Right atrium auricular region (tissue), 2 donors: ENCODE measurements around the gene KRTAP1-1. TPM values are rescaled to one million over a fixed set of nuclear protein-coding genes. Genes with fewer than 3 reads are reported as not detected.
"Not testable (repeated sequence)": the region's sequence is repeated elsewhere in the genome, so short reads cannot be mapped to it uniquely, and the experiment has no call there.

Source experiments
- DNase-seq: peaks from one replicate; pipeline ENCODE4 v3.0.0-alpha.2; 2019; ENCODE audit warnings: low spot score
- H3K27ac ChIP-seq, 2 donors: fragments of 200-600 bp; sonication (generic); 1 replicate in 1 of 2; 2 replicates in 1 of 2; pipeline ENCODE4 v1.5.1; 2016 to 2019
- H3K27me3 ChIP-seq, 2 donors: fragments of 200-600 bp; sonication (generic); one replicate each; pipeline versions ENCODE4 v1.5.1 to v1.6.0; 2017 to 2019
- H3K36me3 ChIP-seq: fragments of 200-600 bp; sonication (generic); one replicate; pipeline ENCODE4 v1.5.1; 2016
- H3K4me1 ChIP-seq, 2 donors: fragments of 200-600 bp; sonication (generic); one replicate each; pipeline versions ENCODE4 v1.5.1 to v1.6.0; 2017 to 2019
- H3K4me3 ChIP-seq, 2 donors: fragments of 200-600 bp; sonication (generic); 1 replicate in 1 of 2; 2 replicates in 1 of 2; pipeline ENCODE4 v1.5.1; 2017 to 2019; ENCODE audit warnings: mild to moderate bottlenecking in 1 of 2, moderate library complexity in 1 of 2
- H3K9me3 ChIP-seq, 2 donors: fragments of 200-600 bp; sonication (generic); one replicate each; pipeline ENCODE4 v1.5.1; 2019
- CTCF ChIP-seq, 2 donors: fragments of 200-600 bp; sonication (generic); IDR thresholded peaks; one replicate each; pipeline ENCODE4 v1.5.1; 2019; ENCODE audit warnings: antibody characterized with exemption in 2 of 2
- total RNA-seq, 2 donors: library from RNA; depleted of rRNA; stranded (reverse); fragments of >200 nt; gene quantifications; one replicate each; pipeline ENCODE4 v1.1.0, GENCODE V29; 2016

Gene KRTAP1-1
- total RNA-seq, 2 donors from 2014 or later: not detected

- DNase-seq: no peak
- Histone ChIP-seq H3K9me3 (no peaks in the 10 kb centered on the region), H3K4me1 (no peaks in the 10 kb centered on the region), H3K27ac (no peak overlapping the region), H3K36me3 (no peaks in the 10 kb centered on the region), H3K4me3 (no peak overlapping the region), H3K27me3 (no peaks in the 10 kb centered on the region)
- no peak for TF ChIP-seq CTCF (IDR thresholded peaks at IDR 0.05)
Observed at GRCh38 chr17:41004397-41004796, 36.9 kb downstream of the KRTAP1-1 start.

- H3K4me1 ChIP-seq: no peaks in the 10 kb centered on the region
- DNase-seq: no peak
- no peak for TF ChIP-seq CTCF (IDR thresholded peaks at IDR 0.05)
- no peak overlapping the region for H3K4me3 ChIP-seq
- no peaks in the 10 kb centered on the region for H3K36me3 ChIP-seq
- no peak overlapping the region for H3K27ac ChIP-seq
- H3K27me3 ChIP-seq: no peaks in the 10 kb centered on the region
- H3K9me3 ChIP-seq: no peaks in the 10 kb centered on the region
Observed at GRCh38 chr17:41003926-41004325, 37.3 kb downstream of the KRTAP1-1 start.

- H3K36me3 ChIP-seq: no peaks in the 10 kb centered on the region
- no peak overlapping the region for H3K27ac ChIP-seq
- DNase-seq: no peak
- H3K4me3 ChIP-seq: no peak overlapping the region
- TF ChIP-seq CTCF (IDR thresholded peaks at IDR 0.05): no peak
- no peaks in the 10 kb centered on the region for H3K4me1 ChIP-seq
- H3K27me3 ChIP-seq: no peaks in the 10 kb centered on the region
- no peaks in the 10 kb centered on the region for H3K9me3 ChIP-seq
Observed at GRCh38 chr17:41002814-41003213, 38.4 kb downstream of the KRTAP1-1 start.

GRCh38 chr17:41001795-41002194, 39.5 kb downstream of the KRTAP1-1 start:
- no peaks in the 10 kb centered on the region for H3K4me1 ChIP-seq
- no peaks in the 10 kb centered on the region for H3K9me3 ChIP-seq
- no peak overlapping the region for H3K27ac ChIP-seq
- DNase-seq: no peak
- no peak for TF ChIP-seq CTCF (IDR thresholded peaks at IDR 0.05)
- no peak overlapping the region for H3K4me3 ChIP-seq
- no peaks in the 10 kb centered on the region for H3K27me3 ChIP-seq
- H3K36me3 ChIP-seq: no peaks in the 10 kb centered on the region

GRCh38 chr17:40999563-40999962, 41.7 kb downstream of the KRTAP1-1 start, which contains the start of gene KRTAP3-2:
Gene KRTAP3-2 (minus strand): TSS chr17:40999906. CDS start chr17:40999853, 53 bp downstream.
- DNase-seq: not testable (repeated sequence)

GRCh38 chr17:40997361-40997760, 43.9 kb downstream of the KRTAP1-1 start:
- no peaks in the 10 kb centered on the region for H3K36me3 ChIP-seq
- no peak overlapping the region for H3K4me3 ChIP-seq
- no peaks in the 10 kb centered on the region for H3K27me3 ChIP-seq
- H3K27ac ChIP-seq: no peak overlapping the region
- no peaks in the 10 kb centered on the region for H3K4me1 ChIP-seq
- DNase-seq: no peak
- no peaks in the 10 kb centered on the region for H3K9me3 ChIP-seq
- TF ChIP-seq CTCF (IDR thresholded peaks at IDR 0.05): no peak

More at GRCh38 chr17:40999563-40999962, 41.7 kb downstream of the KRTAP1-1 start, which contains the start of gene KRTAP3-2:
- H3K4me1 ChIP-seq, H3K4me3 ChIP-seq, H3K27me3 ChIP-seq, H3K36me3 ChIP-seq, H3K9me3 ChIP-seq, H3K27ac ChIP-seq: not testable (repeated sequence)
